BJ (cell line): ENCODE measurements around the gene SYK. TPM values are rescaled to one million over a fixed set of nuclear protein-coding genes. Genes with fewer than 3 reads are reported as not detected.
"Not testable (repeated sequence)": the region's sequence is repeated elsewhere in the genome, so short reads cannot be mapped to it uniquely, and the experiment has no call there.

Experiments used
- CTCF ChIA-PET: fragments of 350-600 bp; formaldehyde crosslinking; extraction: SDS; loops from one replicate; lab custom pipeline; 2021; ENCODE audit warnings: antibody characterized with exemption, inconsistent platforms; lab: Yijun Ruan, JAX
- POLR2A ChIA-PET: fragments of 300-600 bp; sonication (Branson Sonifier 250); formaldehyde crosslinking; extraction: SDS; loops from one replicate; lab custom pipeline; 2021; ENCODE audit warnings: antibody characterized with exemption; lab: Charles Lee
- DNase-seq: peaks from one replicate; pipeline ENCODE4 v3.0.0-alpha.2; 2011; ENCODE audit warnings: low read depth
- H3K27me3 ChIP-seq: 2 replicates; pipeline ENCODE4 v1.6.0; 2011; ENCODE audit warnings: low read length; ENCODE audit not compliant: control insufficient read depth, insufficient read depth
- H3K36me3 ChIP-seq: 2 replicates; pipeline ENCODE4 v1.5.1; 2011; ENCODE audit warnings: low read length; ENCODE audit not compliant: control insufficient read depth, insufficient read depth
- H3K4me3 ChIP-seq: 2 replicates; pipeline ENCODE4 v1.5.1; 2011; ENCODE audit warnings: low read depth, mild to moderate bottlenecking, control low read depth, low read length
- CTCF ChIP-seq: IDR thresholded peaks from 2 replicates; pipeline ENCODE4 v1.5.1; 2011; ENCODE audit warnings: low read depth, mild to moderate bottlenecking, control low read depth, inconsistent platforms, low read length, moderate library complexity; ENCODE audit not compliant: insufficient read depth
- polyA plus RNA-seq: library from polyadenylated mRNA; depleted of rRNA; stranded (reverse); fragments of >200 nt; gene quantifications from 2 replicates; pipeline ENCODE4 v1.2.3, GENCODE V29; 2011

Gene SYK
- polyA plus RNA-seq, 1 experiment: not detected

GRCh38 chr9:90787771-90788460 is 13.7 kb upstream of the SYK start:
- ChIA-PET CTCF (no interaction called here), POLR2A (no interaction called here)
- no peak for TF ChIP-seq CTCF
- no peaks in the 10 kb centered on the region for H3K27me3 ChIP-seq
- no peaks in the 10 kb centered on the region for H3K36me3 ChIP-seq
- DNase-seq: no peak
- no peak overlapping the region for H3K4me3 ChIP-seq

- POLR2A ChIA-PET, CTCF ChIA-PET, H3K4me3 ChIP-seq, DNase-seq, H3K27me3 ChIP-seq, H3K36me3 ChIP-seq: not testable (repeated sequence)
Measured at GRCh38 chr9:90788527-90788926, 13.1 kb upstream of the SYK start.

- no peak for TF ChIP-seq CTCF
- ChIA-PET CTCF (no interaction called here), POLR2A (no interaction called here)
- Histone ChIP-seq H3K36me3 (no peaks in the 10 kb centered on the region), H3K4me3 (no peak overlapping the region), H3K27me3 (no peaks in the 10 kb centered on the region)
- no peak for DNase-seq
Measured at GRCh38 chr9:90789408-90789807, 12.2 kb upstream of the SYK start.

- Histone ChIP-seq H3K27me3 (no peaks in the 10 kb centered on the region), H3K36me3 (no peaks in the 10 kb centered on the region), H3K4me3 (no peak overlapping the region)
- TF ChIP-seq CTCF: no peak
- CTCF ChIA-PET: no interaction called here
- POLR2A ChIA-PET: no interaction called here
- no peak for DNase-seq
Measured at GRCh38 chr9:90789862-90790261, 11.8 kb upstream of the SYK start.

GRCh38 chr9:90793024-90793423 is 8.6 kb upstream of the SYK start:
- H3K27me3 ChIP-seq, DNase-seq, H3K4me3 ChIP-seq, H3K36me3 ChIP-seq, CTCF ChIA-PET, POLR2A ChIA-PET: not testable (repeated sequence)

GRCh38 chr9:90793729-90794128 is 7.9 kb upstream of the SYK start:
- no peak overlapping the region for H3K4me3 ChIP-seq
- no peaks in the 10 kb centered on the region for H3K36me3 ChIP-seq
- no peak for TF ChIP-seq CTCF
- no peaks in the 10 kb centered on the region for H3K27me3 ChIP-seq
- ChIA-PET POLR2A (no interaction called here), CTCF (no interaction called here)
- no peak for DNase-seq
